ENCODE results near the gene LPGAT1.

The LPGAT1 gene

DNA sequence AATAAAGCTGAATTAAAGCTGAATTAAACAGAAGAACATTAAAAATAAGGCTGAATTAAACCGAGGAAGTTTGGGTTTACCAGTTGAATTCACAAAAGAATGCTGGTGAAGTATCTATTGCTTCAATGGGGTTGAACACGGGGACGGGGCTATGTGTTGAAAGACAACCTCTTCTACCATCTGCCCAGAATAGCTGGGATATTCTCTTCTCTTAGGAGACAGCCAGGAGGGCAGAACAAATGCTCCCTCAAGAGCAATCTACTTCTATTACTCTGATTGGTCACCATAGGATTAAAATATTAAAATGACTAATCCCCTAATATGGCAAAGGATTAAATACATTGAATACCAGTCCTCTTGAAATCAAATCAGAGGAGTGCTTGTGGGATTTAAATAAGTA lies 68.4 kb downstream of the LPGAT1 start:
- no peak for DNase-seq (ENCODE audit: low read depth)

DNA sequence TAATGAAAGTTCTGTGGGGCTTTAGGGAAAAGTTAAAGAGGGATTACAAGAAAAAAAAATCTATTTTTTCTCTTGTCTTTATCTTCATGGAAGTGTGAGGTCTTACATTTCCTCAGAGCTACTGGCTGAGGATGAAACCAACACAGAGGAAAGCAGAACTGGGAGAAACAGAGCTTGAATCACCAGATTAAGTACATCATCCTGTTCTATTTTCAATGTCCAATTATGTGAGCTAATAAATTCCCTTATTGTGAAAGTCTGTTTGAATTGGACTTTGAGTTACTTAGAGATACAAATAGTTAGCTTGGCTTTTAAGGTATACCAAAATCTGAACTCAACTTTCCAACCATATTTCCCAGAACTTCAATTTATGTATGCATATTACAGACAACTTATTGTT lies 69.2 kb downstream of the LPGAT1 start:
- DNase-seq (ENCODE audit: low read depth) = no peak

DNA sequence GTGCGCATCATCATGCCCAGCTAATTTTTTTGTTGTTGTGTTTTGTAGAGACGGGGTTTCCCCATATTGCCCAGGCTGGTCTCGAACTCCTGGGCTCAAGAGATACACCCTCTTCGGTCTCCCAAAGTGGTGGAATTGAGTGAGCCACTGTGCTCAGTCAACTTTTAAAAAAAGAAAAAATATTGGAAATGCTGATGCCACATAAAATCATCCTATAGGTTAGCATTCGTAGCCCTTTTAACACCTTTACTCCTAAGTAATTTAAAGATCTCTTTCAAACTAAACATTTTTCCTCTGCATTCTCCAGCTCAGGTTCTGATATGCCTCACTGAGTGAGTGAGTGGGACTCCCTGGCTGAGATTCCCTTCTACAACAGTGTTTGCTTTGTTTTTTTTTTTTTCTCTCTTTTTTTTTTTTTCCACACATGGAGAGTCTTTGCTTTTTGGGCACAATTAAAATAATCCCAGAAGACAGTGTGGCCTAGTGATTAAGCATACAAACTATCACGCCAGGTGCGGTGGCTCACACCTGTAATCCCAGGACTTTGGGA lies 74.0 kb downstream of the LPGAT1 start:
- no peak for DNase-seq (ENCODE audit: low read depth)

DNA sequence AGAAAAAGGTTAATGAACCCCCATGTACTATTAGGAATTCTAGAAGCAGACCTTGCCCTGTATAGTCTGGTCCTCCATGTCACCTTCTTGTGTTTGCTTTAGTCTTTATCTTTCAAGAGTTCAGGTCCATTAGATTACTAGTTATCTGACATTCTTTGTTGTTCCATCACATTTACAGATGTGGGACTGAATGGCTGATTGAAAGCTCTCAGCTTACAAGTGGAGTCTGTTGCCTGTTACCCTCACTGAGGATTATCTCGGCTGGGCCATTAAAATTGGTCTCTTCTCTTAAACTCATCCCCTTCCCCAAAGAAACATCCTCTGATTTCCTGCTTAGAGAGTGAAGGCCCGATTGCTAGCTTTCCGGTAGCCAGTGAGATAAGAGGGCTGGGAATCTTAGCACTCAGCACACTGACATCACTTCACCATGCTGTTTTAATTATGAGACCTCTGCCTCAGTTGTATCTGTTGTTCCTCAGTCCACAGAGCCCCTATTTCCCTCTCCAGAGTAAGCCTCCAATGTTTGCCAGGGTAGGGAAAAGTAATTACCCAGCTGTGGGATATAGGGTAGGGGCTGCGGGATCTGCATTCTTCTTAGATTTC lies 76.8 kb downstream of the LPGAT1 start:
- no peak for DNase-seq (ENCODE audit: low read depth)

DNA sequence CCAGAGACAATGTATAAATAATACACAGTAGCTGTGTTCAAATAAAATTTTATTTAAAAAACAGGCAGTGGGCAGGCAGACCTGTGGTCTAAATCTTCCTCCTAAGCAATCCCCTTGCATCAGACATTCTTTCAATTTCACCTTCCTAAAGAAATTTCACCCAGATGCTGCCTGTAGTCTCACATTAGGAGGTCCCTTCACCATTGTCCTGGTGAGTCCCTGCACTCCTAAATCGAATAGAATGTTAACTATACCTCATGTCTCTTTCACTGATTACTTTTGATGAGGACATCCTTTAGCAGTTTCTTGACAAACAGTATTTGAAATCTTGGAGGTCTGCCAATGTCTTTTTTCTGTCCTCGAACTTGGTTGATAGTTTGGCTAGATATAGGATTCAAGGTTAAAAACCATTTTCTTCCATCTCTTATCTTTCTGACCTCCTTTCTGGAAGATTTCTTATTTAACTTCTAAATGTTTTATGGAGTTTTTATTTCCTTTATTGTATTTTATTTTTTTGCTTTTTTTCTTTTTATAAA lies 77.5 kb downstream of the LPGAT1 start:
- no peak for DNase-seq (ENCODE audit: low read depth)

DNA sequence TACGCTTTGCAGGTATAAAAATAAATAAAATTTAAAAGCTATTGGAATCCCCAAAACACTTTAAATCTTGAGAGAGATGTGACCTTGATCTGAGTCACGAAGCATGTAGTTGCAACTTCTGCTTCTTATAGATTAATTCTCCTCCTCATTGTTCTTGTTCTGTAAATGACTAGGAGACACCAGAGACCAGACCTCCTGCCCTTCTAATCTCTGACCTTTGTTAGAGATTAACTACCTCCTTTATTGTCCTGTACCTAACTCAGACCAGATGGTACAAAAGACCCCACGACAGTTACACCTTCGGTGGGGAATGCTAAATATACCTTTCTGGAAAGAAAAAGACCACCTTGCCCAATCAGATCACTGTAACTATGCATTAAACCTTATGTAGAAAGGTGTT lies 78.2 kb downstream of the LPGAT1 start:
- DNase-seq (ENCODE audit: low read depth) = no peak

DNA sequence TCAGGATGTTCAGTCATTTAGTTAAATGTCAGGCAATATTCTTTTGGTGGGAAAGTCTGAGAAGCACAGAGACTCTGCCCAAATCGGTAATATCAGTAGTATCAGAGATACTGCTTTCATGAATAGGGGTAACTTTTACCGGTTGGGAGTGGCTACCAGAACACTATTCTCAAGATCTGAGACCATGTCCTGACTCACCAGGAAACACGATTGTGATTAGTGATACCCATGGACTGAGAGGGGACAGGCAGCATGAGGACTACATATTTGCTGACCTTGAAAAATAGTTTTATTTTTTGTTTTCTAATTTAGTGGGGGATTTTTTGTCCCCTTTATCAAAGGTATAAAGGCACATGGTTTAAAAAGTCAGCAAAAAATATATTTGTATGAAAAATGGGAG lies 79.1 kb downstream of the LPGAT1 start:
- DNase-seq (ENCODE audit: low read depth) = no peak

DNA sequence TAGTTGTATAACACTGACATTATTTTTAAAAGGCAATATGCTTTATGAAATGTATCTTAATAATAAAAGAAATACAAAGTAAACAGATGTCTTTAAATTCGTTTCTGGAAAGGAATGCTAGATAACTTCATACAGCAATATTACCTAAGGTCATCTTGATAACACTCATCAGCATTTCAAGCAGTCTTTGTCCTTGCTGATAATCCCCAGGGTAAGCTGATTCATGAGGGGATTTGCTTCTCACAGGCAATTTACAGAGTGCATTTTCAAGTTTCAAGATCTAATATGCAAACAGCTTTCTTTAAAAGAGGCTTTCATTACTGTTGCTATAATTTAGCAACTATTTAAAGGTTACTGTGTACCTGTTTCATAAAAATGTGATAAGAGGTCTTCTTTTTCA lies 80.0 kb downstream of the LPGAT1 start:
- DNase-seq (ENCODE audit: low read depth) = no peak

DNA sequence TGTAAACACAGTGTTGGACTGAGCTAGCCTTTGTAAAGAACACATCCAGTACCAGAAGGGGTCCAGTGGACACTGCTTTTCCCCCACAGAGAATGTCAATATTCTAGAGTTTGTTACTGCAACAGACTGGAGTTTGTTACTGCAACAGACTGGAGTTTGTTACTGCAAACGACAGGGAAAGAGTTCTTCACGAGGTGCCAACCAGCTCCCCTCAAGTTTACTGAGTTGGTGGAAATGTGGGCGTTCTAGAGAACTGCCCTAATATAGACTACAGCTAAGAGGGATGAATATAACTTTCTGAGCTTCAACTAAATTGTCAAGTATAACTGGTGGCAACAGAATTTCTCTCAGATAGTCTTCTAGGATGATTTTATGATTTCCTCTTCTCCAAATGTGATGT lies 81.3 kb downstream of the LPGAT1 start:
- no peak for DNase-seq (ENCODE audit: low read depth)

DNA sequence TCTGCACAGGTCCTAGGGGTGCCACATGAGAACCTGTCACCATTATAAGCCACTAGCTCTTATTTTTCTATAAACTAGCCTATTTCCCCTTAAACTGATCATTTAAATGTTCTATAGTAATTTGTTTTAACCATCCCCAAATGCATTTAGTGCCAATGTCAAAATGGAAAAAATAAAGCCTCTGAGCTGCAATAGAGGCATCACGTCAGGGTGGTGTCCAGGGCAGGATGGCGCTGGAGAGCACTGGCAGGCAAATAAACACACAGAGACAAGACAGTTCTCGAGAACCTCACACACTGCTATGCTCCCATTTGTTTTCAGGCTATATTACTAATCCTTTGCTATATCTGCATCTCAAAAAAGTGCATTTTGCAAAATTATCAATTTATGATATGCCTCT lies 81.8 kb downstream of the LPGAT1 start:
- no peak for DNase-seq (ENCODE audit: low read depth)

DNA sequence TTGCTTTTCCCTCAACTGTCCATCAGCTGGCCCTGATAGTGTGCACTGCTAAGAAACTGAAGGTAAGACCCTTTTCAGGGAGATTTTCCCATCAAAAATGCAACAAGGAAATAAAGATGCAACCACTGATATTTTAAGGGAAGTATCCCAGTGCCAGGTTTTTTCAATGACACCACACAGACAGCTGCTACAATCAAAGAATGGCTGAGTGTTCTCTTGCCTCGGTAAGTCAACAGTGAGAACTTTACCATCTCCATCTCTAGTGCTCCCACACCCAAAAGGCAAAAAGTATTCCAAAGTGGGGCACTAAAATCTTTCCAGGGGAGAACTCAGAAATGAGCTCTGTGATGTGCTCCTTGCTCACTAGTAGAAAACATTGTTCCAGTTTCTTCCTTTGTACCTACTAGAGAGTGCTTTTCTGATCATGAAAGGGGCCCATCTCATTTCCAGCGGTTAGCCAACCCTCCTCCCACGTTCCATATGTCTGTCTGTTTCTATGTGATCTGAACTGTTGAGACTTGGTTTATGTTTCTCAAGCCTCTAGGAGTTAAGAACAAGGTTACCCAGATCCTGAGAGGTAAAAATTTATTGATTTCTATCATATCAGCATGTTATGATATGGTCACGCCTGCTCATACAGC lies 87.6 kb downstream of the LPGAT1 start:
- no peak for DNase-seq (ENCODE audit: low read depth)

DNA sequence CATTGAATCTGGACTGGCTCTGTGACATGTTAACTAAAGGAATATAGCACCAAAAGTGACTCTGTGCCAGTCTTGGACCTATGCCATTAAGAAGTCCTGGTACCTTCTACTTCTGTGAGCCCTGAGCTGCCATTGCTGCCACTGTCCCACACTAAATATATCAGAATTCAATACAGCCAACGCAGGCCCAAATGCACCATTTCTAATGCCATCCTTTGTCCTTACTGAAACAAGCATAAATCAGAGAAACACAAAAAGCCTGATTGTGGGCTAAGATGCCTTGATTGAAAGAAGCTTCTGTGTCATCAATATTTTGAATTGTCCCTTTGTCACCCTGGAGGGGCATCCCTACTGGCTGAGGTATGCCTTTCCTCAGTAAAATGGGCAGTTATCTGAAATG lies 88.3 kb downstream of the LPGAT1 start:
- DNase-seq (ENCODE audit: low read depth) = no peak

DNA sequence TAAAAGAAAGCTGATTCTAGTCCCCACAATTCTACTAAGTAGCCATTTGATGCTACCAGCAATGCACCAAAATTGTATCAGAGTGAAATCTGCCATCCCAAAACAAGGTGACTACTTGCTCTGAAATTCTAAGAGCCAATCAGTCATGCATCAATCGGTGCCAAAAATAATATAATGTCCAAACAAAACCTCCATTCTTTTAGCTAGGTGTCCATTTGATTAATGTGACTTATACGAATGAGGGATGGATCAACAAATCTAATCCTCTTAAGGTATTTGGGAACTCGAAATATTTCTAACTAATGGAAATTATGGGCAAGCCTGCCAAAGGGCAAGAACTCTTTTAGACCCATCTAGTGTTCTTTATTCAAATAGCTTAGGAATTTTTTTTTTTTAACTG lies 88.8 kb downstream of the LPGAT1 start:
- no peak for DNase-seq (ENCODE audit: low read depth)

DNA sequence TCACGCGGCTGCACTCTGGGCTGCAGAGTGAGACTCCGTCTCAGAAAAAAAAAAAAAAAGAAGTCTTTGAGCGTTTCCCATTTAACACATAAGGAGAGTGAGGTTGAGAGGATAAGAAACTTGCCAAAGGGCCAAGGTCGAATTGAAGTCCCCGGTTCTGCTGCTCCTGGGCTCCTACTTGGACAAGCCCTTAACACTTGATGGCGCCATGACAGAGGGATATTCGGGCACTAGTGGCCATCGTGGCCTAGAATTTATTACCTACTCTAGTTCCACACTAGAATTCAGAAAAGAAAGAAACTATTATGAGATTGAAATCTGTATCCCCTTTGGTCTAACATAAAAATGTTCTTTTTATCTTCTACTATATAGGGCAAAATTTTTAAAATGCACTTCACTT lies 89.4 kb downstream of the LPGAT1 start:
- DNase-seq (ENCODE audit: low read depth) = no peak

DNA sequence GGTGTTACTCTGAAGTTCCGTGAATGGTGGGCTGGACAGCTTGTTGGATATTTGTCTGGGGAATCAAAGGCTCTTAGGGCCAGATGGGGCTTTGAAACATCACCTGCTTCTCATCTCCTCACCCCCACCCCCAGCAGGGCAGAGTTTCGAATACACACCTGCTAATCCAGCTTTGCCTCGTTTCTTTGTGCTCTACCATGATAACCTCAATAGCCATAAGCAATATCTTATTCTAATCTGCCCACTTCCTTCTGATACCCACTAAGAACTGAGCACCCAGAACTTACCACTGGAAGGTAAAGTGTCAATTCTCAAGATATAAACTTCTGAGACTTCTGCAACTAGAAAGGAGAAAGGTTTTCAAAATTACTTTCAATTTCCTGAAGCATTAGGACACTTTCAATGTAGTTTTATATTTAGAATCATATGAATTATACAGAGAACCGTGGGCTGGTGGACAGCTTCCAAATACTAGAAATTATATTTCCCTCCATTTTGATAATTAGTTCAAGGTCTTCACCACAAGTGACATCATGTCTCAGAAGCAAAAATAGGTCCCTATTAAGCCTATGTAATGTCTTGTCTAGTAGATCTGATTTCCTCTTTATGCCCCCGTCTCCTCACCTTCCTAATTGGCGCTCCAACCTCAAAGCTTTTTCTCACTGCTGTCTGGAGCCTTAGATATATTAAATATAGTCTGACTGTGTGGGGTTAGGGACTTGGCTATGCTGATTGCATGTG lies 90.7 kb downstream of the LPGAT1 start:
- no peak for DNase-seq (ENCODE audit: low read depth)

DNA sequence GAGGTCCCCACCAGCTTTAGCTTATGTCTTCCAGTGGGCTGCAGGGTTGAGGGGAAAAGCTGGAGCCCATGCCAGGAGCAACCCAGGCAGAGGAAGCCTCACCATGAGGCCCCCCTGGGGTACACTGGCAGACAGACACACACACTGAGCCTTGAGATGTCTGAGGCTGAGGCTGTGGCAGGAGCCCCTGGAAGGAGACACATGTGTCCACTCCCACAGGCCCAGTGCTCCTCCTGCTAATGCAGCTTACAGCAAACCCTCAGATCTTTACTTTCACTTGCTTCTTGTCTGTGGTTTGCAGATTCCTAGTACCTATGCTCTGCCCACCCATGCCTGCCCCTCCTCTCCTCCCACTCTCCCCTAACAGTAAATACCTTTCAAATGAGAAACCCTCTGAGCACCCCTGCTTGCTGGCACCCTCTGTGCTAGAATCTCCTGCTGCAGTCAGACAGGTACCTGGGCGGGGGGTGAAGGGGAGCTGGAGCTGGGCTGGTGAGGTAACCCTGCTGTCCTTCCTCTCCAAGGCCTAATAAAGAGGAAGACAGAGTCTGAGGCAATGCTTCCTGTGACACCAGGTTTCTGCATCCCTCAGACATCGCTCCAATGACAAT lies 91.8 kb downstream of the LPGAT1 start:
- peak; percentile 29 for DNase-seq (ENCODE audit: low read depth)

DNA sequence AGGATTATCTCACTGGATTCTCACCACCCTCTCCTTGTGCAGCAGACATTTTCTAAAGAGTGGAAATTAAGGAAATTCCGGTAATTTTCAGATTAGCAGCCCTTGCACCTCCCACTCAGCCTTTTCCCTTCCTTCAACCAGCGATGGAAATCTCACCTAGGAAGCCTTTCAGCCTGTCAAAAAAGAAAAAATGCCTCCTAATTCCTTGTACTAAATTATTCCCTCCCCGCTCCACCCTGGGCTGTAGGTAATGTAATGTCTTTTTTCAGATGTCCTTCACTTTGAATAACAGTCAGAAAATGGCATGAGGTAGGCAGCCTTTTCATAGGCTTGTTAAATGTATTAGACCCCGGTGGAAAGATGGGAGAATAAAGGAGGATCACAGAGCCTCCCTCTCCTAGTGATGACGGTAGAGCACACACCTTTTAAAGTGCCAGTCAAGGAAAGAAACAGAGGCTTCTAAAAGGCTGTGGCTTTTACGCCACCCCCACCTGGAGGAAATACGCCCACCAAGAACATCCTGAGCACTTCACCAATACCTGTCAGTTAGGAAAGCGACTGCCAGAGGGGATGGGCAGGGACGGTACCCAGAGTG lies 92.4 kb downstream of the LPGAT1 start:
- no peak for DNase-seq (ENCODE audit: low read depth)

DNA sequence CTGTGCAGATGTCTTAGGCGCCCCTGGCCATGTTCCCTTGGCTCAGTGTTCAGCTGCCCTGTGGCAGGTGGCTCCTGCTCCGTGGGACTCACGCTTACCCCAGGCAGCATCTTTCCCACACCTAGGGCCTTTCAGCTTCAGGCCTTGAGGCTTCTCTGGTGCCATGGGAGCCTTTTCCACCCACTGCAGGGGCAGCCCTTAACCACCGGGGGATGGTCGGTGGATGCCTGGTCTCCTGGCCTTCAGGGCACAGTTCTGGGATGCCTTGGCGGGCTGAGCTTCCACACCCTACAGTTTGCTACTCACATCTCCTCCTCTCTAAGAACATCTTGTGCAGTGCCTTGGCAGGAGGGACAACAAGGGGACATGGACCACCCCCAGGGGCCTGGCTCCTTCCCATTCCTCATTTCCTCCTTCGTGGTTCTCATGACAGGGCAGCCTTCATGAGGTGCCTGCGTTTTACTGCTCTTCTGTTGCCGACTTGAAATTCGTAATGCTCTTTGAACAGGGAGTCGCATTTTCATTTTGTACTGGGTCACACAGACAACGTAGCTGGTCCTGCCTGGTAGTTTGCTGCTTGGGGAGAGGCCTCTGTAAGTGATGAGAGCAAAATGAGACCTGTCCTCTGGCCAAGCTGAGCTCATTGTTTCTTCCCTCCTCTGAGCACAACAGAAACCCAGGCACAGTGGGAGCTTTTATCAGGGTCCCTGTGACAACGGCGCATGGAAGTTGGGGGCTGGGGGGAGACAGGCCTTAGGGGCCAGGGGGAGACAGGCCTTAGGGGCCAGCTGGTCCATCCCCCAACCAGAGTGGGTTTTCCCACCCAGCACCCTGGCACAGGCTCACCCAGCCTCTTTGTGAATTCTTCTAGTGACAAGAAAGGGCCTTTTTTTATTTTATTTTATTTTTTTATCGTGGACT lies 93.2 kb downstream of the LPGAT1 start:
- no peak for DNase-seq (ENCODE audit: low read depth)

DNA sequence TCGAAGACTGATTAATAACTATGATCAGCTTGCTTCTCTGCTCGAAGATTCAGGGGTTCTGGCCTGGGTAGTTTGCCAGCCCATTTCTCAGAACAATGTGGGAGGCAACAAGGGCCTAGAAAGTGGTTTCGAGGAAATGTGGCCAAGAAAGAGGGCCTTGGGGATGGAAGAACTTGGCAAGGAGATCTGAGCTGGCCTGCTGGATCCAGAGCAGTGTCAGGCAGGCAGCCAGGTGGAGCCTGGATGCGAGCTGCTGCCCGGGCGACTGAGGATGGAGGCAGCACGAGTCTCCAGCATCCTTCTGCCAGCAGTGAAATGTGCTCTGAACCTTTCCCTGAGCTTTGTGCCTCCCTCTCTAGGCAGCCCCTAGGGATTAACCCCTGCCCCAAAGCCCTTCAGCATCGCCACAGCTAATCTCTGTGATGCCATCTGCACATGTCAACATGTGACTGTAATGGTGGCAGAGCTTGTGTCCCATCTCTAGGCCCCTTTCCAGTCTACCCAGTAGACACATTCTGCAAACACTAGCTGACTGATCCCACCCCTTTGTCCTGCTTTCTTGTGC lies 94.1 kb downstream of the LPGAT1 start:
- DNase-seq (ENCODE audit: low read depth) = no peak

DNA sequence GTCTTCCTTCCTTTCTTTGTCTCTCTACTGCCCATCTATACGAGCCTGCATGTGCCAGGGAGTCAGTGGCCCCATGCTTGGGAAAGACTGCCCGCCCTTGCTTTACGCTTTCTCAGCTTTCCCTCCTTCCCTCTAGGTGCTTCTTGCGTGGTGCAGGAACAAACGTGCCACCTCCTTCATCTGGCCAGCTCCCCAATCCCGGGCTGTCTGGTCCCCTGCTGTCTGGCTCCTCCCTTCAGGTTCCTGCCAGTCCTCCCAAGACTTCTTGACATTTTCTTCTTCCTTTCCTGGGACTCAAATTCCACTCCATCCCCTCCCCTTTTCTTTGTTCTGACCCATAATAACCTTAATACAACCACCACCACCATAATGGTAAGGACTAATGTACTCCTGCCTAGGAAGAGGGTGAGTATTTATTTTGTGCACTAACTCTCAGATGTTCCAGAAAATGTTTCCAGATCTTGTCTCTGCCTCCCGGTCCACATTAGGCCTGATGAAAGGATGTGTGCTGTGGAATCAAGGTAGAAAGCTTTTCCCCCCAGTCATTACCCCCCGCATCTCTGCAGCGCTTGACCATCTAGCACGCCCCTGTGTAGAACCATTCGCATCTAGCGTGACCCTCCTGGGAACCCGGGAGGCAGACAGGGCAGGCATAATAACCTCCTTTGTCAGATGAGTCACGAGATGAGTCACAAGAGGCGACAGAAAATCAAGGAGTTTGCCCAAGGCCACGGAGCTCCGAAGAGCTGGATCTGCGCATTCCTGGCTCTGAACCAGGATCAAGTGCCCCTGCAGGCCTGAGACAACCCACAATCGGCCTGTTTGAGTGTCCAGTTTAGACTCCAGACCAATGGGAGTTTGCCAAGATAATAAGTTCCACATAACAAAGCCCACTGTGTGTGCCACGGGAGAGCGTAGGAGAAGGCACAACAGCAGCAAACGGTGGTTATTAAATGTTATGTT lies 95.1 kb downstream of the LPGAT1 start:
- DNase-seq (ENCODE audit: low read depth) = no peak

Measured in stimulated activated CD8-positive, alpha-beta memory T cell treated with anti-CD3 and anti-CD28 coated beads, Interleukin-4, amount 100 ng/mL, for 24 hours (primary cell).